HG03442 (cell line): ENCODE data around the gene RNF141.

Experiments
- ATAC-seq: cut with Tn5 transposase; IDR thresholded peaks from one replicate; pipeline ENCODE4 v1.9.1; 2021; ENCODE audit warnings: mild to moderate bottlenecking, moderate library complexity; ENCODE audit not compliant: unreplicated experiment

Gene RNF141

DNA sequence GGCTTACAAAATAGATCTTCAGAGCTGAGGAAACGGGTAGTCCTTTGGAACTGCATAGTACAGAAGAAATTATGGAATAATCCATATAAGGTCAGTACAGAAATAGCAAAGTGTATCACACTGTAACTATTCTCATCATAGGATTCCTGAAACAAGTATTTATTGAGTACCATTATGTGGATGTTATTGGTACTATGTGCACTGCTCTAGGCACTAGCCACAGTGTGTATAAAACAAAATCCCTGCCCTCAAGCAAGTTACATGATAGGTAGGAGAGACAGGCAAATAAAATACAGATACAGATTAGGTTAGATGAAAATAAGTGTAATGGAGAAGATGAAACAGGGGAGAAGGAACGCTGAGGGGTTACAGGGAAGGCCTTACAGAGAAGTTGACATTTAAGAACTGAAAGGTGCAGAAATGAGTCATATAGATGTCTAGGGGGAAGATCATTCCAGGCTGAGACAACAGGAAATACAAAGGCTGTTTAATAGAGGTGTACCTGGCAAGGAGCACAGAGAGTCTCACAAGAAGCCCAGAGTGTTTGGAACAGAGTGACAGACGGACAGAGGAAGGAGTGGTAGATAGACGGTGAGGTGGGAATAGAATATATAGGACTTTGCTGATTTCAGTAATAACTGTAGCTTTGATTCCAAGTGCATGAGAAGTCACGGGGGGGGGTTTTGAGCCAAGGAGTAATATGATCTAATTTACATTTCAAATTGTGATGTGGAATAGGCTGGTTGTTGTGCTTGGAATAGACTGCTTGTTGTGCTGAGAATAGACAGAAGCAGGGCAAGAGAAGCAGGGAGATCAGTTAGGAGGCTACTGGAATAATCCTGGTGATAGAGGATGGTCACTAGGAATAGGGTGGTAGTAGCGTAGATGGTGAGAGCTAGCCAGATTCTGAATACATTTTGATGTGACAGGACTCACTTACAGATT, 13.7 kb downstream of the RNF141 start:
- ATAC-seq, result peak; percentile 79

DNA sequence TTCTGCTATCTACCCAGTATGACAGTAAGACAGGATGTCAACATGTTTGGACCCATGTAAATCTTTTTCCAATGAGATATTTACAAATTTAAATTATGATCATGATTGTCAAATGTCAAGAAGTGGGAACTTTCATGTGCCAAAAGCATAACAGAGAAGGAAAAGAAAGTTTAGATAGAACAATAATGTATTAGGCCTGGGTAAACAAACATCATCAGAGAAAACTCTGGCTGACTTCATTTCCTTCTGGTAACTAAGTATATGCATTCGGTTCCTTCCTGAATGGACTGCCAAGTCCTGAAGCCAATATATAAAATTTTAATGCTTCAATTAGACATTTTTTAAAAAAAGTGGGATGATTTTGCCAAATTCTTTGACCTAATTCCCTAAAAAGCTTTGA, 16.5 kb downstream of the RNF141 start:
- no peak for ATAC-seq

DNA sequence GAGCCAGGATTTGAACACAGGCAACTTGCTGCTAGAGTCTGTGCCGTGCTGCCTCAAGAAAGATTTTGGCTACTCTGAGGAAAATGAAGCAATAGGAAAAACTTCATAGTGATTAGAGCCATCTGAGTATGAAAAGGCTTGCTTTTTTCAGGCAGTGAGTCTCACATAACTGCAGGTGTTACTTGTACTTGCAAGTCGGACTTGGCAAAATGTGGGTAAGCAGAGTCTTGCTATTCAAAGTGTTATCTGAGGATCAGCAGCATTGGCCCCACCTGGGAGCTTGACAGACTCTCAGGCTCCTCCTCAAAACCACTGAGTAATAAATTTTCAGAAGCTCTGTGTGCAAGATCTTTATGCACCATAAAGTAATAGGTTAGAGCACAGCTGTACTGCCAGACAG, 18.1 kb downstream of the RNF141 start:
- ATAC-seq, result no peak

DNA sequence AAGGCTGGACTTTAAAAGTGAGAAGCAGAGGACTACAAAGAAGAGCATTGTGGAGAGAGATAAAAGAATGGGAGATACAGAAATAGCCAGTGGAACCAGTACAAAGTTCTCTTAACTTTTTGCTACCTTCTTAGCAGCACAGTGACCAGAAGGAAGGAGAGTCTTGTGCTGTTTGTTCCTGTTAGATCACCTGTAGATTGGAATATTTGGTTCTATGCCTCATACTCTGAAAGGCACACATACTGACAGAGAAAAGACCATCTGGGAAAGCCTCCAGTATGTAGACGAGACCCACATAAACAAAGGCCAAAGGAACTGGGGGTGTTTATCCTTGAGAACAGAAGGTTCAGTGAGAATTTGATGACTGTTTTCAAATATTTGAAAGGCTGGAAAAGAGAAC, 18.7 kb downstream of the RNF141 start:
- ATAC-seq, result no peak

DNA sequence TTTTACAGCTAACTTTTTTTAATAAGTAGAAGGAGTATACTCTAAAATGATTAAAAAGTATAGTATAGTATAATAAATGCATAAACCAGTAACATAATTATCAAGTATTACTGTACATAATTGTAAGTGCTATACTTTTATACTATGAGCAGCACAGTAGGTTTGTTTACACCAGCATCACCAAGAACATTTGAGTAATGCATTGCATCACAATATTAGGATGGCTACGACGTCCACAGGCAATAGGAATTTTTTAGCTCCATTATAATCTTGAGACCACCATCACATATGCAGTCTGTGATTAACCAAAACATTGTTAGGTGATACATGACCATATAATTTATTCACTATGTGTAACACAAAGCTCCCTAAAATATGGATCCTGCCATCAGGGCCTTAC, 20.4 kb downstream of the RNF141 start:
- no peak for ATAC-seq

DNA sequence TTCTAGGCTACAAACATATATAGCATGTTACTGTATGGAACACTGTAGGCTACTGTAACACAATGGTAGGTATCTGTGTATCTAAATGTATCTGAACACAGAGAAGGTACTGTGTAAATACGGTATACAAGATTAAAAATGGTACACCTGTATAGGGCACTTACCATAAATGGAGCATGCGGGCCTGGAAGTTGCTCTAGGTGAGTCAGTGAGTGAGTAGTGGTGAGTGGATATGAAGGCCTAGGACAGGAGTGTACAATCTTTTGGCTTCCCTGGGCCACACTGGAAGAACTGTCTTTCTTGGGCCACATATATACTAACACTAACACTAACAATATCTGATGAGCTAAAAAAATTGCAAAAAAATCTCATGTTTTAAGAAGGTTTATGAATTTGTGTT, 21.4 kb downstream of the RNF141 start:
- ATAC-seq, result no peak

DNA sequence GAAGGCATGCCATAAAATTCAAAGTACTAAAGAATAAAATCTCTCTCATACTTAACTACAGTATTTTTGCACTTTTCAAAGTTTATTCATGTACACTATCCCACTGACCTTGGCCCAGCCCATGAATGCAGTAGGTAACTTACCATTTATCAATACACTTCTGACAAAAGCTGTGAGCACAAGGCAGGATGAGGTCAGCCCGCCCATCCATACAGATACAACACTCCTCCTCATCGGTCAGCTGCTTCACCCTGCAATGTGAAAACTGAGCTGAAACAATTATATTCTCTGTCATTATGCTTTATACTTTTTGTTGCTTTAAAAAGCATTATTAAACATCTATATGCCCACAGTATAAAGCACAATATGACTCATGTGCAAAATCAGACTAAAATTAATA, 22.1 kb downstream of the RNF141 start:
- ATAC-seq, result no peak

DNA sequence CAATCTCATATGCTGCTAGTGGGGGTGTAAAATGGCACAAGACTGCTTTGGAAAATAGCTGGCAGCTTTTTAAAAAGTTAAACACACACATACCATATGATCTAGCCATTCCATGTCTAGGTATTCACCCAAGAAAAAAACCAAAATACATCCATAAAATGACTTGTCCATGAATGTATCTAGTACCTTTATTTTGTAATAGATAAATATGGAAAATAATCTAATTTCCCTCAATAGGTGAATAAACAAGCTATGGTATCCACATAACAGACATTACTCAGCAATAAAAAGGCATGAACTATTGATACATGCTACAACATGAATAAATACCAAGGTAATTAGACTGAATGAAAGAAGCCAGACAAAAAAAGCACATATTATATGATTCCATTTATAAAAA, 22.9 kb downstream of the RNF141 start:
- no peak for ATAC-seq

DNA sequence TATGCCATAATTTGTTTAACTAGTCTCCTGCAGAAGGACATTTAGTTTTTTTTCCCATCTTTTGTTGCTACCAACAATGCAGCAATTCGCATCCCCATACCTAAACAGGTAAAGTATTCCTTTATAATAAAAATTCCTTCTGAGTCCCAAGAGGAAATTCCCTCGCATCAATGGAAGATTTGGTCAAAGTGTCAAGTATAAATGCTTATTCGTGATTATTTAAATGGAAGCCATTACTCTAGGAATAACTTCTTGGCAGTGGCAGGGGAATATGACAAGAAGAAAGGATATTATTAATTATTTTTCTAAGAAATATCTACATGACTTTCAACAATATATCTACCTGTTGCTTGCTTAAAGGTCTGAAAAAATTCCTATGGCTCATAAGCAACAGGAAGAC, 25.6 kb downstream of the RNF141 start:
- ATAC-seq, result no peak

DNA sequence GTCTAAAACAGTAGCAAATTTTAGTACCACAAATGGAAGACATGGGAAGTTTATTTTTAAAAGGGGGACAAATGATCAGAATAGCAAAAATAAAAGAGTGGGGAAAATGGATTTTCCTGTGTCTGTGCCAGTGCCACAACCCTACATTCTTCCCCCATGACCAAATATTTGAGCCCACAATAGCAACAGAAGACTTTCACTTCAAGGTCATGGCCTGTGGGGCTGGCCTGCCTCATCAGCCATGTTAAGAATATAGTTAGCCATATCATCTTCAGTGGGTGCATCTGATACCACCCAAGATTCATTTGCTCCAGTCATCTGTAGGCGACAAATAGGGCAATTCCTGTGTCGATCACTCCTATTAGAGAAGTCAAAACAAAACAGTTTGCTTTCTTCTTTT, 26.3 kb downstream of the RNF141 start:
- ATAC-seq, result no peak

DNA sequence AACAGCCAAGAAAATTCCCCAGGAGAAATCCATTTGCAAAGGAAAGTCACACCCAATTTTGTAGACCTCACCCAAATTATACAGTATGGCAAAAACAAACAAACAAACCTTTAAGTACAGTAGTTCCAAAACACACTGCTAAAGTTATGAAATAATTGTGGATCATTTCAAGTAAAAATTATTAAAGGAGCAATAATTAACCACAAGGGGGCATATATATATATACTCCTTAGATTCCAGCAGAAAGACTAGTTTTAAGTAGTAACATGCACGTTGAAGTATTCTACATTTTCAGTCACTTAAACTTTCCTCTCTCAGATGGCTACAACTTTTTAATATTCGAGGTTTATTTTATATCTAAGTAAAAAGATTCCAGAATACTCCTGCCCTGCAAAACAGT, 26.8 kb downstream of the RNF141 start:
- ATAC-seq, result no peak

DNA sequence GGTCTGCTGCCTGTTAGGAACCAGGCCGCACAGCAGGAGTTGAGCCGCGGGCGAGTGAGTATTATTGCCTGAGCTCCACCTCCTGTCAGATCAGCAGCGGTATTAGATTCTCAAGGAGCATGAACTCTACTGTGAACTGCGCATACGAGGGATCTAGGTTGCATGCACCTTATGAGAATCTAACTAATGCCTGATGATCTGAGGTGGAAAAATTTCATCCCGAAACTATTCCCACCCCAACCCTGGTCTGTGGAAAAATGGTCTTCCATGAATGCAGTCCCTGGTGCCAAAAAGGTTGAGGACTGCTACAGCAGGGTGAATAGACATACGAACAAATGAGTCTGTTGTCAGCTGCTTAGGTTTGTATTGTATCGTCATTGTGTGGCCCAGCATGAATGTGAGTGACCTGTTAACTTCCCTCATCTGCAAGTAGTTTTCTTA, 29.8 kb downstream of the RNF141 start:
- ATAC-seq, result no peak

DNA sequence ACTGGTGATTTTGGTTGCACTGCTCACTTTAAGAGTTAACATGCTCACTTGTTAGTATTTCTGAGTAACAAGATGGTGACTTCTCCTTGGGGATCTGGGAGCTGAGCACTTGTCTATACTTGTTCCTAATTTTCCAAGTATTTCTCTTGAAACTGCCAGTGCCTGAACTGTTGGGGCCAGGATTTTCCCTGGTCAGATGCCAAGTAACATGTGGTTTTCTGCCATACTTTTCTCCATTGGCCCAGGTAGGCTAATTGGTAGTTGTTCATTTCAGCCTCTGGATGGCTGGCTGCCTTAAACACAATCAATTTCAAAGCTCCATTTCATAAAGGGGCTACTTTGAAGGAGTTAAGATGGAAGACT, 35.0 kb downstream of the RNF141 start:
- no peak for ATAC-seq

DNA sequence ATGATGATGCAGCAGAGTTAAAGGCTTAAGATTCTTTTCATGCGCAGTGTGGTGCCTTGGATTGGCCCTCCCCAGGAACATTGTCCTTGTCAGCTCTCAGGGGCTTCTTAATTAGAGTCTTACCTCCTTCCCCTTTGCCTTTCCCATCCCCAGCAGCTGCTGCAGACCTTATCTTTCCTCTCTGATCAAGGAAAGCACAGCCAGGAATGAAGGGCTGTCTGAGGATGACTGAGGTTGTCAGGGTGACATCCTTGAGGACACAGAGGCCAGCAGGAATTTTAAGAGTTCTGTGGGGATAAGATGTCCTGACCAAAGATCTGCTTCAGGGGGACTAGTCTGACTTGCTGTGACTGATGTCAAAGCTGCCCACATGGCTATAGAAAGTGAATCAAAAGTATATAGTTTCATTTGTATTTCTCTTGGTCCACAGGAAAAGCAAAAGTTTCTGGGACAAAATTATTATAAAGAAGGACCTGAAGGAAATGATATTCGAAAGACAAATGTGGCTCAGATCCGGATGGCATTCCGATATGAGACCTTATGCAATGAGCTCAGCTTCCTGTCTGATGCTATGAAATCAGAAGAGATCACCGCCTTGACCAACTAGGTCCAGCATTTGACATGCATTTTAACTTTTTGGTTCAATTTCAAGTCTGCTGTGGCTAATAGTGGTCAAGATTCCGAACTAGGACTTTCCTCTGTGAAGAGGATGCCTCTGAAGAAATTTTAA, 35.5 kb downstream of the RNF141 start:
- no peak for ATAC-seq

DNA sequence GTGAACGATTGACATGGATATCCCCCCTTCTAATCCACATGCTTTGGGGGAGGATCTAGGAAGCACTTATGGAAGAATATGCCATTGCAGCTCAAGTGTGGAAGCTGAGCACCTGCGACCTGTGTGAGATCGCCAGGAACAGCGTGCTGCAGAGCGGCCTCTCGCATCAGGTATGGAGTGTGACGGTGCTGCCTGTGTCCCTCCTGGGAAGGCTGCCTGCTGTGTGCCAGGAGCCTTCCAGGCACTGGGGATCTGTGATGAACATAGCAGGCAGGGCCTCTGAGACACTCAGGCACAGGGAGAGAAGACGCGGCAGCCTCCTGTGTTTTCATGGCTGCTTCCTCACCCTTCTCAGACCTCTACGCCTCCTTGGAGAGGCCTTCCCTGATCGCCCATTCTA, 36.5 kb downstream of the RNF141 start:
- no peak for ATAC-seq

DNA sequence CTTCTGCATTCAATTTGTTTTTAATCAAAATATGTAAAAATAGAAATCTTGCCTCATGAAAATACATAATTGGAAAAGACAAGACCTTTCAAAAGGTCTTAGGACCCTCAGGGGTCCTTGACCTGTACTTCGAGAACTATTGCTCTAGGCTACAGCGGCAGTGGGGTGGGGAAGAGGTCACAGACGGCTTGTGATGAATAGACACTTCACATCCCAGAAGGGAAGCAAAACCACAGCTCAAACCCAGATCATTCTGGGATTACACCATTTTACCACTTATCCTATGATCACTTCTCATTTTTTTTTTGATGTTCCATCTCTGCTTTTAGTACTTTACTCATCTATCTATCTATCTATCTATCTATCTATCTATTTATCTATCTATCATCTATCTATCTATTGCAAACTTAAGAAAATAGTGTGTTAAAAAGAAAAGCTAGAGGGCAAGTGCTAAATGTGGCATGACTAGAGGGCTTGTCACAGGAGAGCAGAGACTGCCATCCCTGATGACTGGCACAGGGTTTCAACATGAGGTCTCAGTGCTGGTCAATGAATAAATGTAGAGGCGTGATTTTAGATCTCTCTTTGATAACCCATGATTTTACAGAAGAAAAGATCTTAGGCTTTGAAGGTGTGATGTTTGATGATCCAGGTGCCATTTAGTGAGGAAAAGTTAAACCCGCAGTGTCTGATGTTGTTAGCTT, 37.1 kb downstream of the RNF141 start:
- no peak for ATAC-seq

DNA sequence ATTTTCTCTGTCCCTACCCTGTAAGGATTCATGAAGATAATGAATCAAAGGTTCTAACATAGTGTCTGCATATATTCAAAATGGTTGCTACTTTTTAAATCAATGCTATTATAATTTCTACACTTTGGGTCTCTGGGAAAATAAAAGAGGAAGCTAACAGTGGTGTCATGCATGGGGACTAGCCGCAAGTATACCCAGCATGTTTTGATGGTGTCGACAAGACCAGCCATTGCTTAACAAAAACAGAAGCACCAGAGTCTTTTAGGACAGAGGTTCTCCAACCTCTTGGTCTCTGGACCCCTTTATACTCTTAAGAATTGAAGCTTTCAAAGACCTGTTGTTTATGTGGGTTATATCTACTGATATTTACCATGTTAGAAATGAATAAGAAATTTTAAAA, 37.8 kb downstream of the RNF141 start:
- no peak for ATAC-seq

DNA sequence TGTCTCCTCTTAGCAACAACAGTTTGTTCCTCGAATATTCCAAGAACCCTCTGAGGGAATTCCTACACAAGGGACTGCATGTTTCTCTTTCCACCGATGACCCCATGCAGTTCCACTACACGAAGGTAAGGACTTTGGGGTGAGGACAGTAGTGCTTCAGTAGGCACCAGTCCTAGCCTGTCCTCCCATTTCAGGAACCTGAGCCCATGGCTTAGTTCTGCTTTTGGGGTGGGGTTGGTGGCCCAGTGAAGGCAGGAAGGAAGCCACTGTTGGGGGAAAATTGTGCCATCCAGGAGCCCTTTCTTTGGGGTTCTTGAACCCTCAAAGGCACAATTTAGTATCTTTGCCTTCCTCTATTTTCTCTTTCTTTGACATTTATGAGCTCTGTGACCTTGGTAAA, 38.2 kb downstream of the RNF141 start:
- no peak for ATAC-seq

DNA sequence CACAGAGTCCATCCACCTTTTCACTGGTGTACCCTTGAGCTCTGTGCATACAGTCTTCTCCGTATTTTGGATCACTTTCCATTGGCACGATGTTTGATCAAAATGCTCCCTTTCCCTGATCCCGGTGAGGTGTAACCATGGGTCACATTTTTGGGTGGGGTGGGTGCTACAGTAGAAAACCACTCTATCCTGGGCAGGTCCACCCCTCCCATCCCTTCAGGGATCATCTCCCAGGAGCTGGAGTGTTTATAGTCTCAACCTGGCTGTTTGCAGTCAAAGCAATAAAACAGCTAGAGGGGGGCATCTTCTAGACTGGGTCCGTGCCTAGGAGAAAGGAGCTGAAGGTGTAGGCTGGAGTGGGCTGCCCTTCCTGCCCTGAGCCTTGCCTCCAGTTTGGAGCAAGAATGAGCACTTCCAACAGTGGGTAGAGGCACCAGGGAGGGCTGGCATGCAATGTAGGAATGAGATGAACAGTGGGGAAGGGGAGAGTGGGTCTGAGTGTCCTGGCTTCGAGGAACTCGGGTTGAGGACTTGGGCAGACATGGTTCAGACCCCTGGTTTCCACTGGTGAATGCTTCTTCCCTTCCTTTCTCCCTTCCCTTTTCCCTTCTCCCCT, 38.8 kb downstream of the RNF141 start:
- no peak for ATAC-seq

DNA sequence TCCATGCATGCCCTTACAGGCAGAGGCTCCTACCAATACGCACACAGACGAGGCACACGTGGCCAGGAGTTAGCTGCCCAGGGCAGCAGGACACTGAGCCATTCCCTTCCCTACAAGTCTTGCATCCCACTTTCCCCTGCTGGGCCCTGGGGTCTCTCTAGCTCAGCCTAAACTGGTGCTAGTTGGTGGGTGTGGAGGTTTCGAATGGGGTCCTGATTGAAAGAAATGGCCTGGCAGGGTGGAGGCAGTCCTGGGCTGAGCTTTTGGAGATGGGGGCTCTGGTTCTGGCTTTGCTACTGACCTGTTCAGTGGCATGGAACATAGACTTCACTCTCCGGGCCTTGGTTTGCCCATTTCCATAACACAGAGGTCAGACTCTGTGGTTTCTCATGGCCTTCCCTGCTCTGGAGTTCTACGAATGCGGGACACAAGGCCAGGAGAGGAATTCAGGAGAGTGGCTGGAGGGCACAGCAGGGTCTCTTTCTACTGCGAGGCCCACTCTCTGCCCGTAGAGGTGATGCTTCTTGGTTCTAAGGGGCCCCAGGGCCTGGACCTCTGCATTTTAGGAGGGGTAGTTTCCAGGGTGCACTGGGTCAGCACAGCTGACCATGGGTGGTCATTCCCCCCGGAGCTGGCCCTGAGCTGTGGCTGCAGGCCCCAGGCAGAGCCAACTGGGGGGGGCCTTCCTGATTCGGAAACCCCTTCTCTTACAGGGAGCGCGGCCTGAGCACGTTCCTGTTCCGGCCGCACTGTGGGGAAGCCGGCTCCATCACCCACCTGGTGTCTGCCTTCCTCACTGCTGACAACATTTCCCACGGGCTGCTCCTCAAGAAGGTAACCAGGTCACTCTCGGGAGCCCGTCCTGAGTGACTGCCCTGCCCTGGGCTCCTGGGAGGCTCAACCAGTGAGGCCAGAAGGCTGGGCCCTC, 40.0 kb downstream of the RNF141 start:
- no peak for ATAC-seq
